OCI-LY1 (cell line): ENCODE results near the gene TOR2A.

Experiments
- H2AFZ ChIP-seq: fragments of 200-600 bp; sonication (generic), shearing (Covaris generic); 2 replicates; pipeline ENCODE4 v1.6.0; 2014; ENCODE audit warnings: antibody characterized with exemption, mild to moderate bottlenecking, low read length
- H3F3A ChIP-seq: fragments of 200-600 bp; sonication (generic), shearing (Covaris generic); 2 replicates; pipeline ENCODE4 v1.6.0; 2014; ENCODE audit warnings: mild to moderate bottlenecking, antibody characterized with exemption, low read length, moderate library complexity; ENCODE audit not compliant: insufficient read depth
- H3K27ac ChIP-seq: fragments of 200-600 bp; sonication (generic); 2 replicates; pipeline ENCODE4 v1.5.1; 2014; ENCODE audit warnings: low read length, mixed run types, mild to moderate bottlenecking, low read depth; ENCODE audit not compliant: poor library complexity, severe bottlenecking
- H3K27me3 ChIP-seq: fragments of 200-600 bp; sonication (generic); 2 replicates; pipeline ENCODE4 v1.6.0; 2014; ENCODE audit warnings: antibody characterized with exemption, mild to moderate bottlenecking, low read length, moderate library complexity; ENCODE audit not compliant: insufficient read depth
- H3K36me3 ChIP-seq: fragments of 200-600 bp; sonication (generic); 2 replicates; pipeline ENCODE4 v1.6.1; 2014; ENCODE audit warnings: mild to moderate bottlenecking, antibody characterized with exemption, low read length, moderate library complexity, mixed read lengths; ENCODE audit not compliant: insufficient read depth
- H3K4me1 ChIP-seq: fragments of 200-600 bp; sonication (generic); 2 replicates; pipeline ENCODE4 v1.5.1; 2014; ENCODE audit warnings: mild to moderate bottlenecking, low read length, moderate library complexity; ENCODE audit not compliant: insufficient read depth, severe bottlenecking
- H3K4me2 ChIP-seq: fragments of 200-600 bp; sonication (generic), shearing (Covaris generic); 2 replicates; pipeline ENCODE4 v1.6.1; 2014; ENCODE audit warnings: low read length
- H3K4me3 ChIP-seq: fragments of 200-600 bp; sonication (generic); 2 replicates; pipeline ENCODE4 v1.5.1; 2014; ENCODE audit warnings: low read length, low read depth, mild to moderate bottlenecking, mixed read lengths; ENCODE audit not compliant: poor library complexity, severe bottlenecking
- H3K79me2 ChIP-seq: fragments of 200-600 bp; shearing (Covaris generic); 2 replicates; pipeline ENCODE4 v1.6.1; 2016; ENCODE audit warnings: mixed run types, low read length, mixed read lengths; ENCODE audit not compliant: insufficient read depth
- H3K9ac ChIP-seq: fragments of 200-600 bp; sonication (generic), shearing (Covaris generic); 2 replicates; pipeline ENCODE4 v1.6.1; 2014; ENCODE audit warnings: mild to moderate bottlenecking, low read length, mixed read lengths
- H3K9me2 ChIP-seq: fragments of 200-600 bp; sonication (generic), shearing (Covaris generic); 2 replicates; pipeline ENCODE4 v1.6.1; 2014; ENCODE audit warnings: low read depth, mild to moderate bottlenecking, low read length, mixed read lengths
- H3K9me3 ChIP-seq: fragments of 200-600 bp; shearing (Covaris generic); 2 replicates; pipeline ENCODE4 v1.6.1; 2014; ENCODE audit warnings: low read length, mixed read lengths
- H4K20me1 ChIP-seq: fragments of 200-600 bp; sonication (generic), shearing (Covaris generic); 2 replicates; pipeline ENCODE4 v1.6.0; 2016; ENCODE audit warnings: mild to moderate bottlenecking, low read length; ENCODE audit not compliant: insufficient read depth
- EZH2 ChIP-seq: fragments of 200-600 bp; sonication (generic), shearing (Covaris generic); IDR thresholded peaks from 2 replicates; pipeline ENCODE4 v1.8.0; 2017; ENCODE audit warnings: borderline replicate concordance, mixed run types, mild to moderate bottlenecking, antibody characterized with exemption, low read length, moderate library complexity, mixed read lengths
- TF ChIP-seq, protein P1 (sequence below): fragments of 200-600 bp; sonication (generic), shearing (Covaris generic); IDR thresholded peaks from 2 replicates; pipeline ENCODE4 v1.5.1; 2017; ENCODE audit warnings: mild to moderate bottlenecking, antibody characterized with exemption, low read length, moderate library complexity, mixed read lengths

TOR2A gene

DNA sequence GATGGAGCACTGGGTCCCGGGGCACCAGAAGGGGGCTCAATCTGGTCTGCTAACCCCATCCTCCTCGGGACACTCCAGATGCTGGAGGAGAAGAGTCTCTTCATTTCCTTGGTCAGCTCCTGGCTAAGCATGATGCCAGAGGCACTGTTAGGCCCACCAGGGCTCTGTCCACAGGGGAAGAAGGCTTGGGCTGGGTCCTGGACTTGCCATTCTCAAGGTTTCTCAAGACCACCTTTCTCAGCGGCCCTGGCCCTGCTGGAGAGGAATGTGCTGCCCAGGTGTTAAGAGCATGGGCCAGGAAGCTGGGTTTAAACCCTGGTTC lies 35.5 kb upstream of the TOR2A start:
- H3K9ac ChIP-seq, result peak overlapping the region; percentile 53
- peak overlapping the region; percentile 69 for H3K27ac ChIP-seq

DNA sequence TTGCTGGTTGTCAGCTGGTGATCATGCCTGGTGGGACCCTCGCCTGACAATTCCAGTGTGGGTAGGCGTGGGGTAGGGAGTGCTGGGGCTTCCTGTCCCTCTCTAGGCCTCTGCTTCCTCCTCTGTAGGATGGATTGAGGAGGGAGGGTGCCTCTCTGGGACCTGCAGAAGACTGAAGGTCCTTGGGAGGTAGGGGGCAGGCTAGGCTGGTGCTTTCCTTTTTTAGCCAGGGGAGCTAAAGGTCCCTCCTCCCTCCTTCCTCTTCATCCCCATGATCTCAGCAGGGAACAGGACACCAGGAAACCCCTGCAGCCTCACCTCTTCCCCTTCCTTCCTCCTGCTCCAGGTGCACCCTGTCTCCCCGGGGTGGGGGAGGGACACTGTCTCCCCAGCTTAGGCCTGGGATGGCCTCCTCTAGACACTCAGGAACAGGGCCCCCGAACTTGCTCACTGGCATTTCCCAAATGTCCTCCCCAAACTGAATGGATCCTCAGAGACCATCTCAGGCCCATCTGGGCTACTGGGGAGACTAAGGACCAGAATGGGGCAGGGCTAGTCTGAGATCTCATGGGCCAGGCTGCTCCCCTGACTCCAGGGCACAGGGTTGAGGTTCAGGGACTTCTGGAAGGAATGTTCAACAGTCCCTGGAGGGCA lies 35.0 kb upstream of the TOR2A start:
- Histone ChIP-seq H2AFZ (no peak overlapping the region), H3K4me2 (peak overlapping the region; percentile 86)

More for the DNA sequence above, 35.5 kb upstream of the TOR2A start:
- no peak for TF ChIP-seq EZH2
- TF ChIP-seq, protein P1, sequence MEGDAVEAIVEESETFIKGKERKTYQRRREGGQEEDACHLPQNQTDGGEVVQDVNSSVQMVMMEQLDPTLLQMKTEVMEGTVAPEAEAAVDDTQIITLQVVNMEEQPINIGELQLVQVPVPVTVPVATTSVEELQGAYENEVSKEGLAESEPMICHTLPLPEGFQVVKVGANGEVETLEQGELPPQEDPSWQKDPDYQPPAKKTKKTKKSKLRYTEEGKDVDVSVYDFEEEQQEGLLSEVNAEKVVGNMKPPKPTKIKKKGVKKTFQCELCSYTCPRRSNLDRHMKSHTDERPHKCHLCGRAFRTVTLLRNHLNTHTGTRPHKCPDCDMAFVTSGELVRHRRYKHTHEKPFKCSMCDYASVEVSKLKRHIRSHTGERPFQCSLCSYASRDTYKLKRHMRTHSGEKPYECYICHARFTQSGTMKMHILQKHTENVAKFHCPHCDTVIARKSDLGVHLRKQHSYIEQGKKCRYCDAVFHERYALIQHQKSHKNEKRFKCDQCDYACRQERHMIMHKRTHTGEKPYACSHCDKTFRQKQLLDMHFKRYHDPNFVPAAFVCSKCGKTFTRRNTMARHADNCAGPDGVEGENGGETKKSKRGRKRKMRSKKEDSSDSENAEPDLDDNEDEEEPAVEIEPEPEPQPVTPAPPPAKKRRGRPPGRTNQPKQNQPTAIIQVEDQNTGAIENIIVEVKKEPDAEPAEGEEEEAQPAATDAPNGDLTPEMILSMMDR, result no peak
- H3K4me2 ChIP-seq, result peak overlapping the region; percentile 86
- H3K4me1 ChIP-seq, result peaks cover 56% of the 10 kb centered on the region
- no peaks in the 10 kb centered on the region for H4K20me1 ChIP-seq
- H2AFZ ChIP-seq, result no peak overlapping the region
- H3K79me2 ChIP-seq, result no peaks in the 10 kb centered on the region
- peak overlapping the region; percentile 64 for H3K4me3 ChIP-seq
- no peaks in the 10 kb centered on the region for H3F3A ChIP-seq
- H3K9me2 ChIP-seq, result no peaks in the 10 kb centered on the region
- no peaks in the 10 kb centered on the region for H3K36me3 ChIP-seq
- H3K27me3 ChIP-seq, result no peaks in the 10 kb centered on the region
- H3K9me3 ChIP-seq, result no peaks in the 10 kb centered on the region

DNA sequence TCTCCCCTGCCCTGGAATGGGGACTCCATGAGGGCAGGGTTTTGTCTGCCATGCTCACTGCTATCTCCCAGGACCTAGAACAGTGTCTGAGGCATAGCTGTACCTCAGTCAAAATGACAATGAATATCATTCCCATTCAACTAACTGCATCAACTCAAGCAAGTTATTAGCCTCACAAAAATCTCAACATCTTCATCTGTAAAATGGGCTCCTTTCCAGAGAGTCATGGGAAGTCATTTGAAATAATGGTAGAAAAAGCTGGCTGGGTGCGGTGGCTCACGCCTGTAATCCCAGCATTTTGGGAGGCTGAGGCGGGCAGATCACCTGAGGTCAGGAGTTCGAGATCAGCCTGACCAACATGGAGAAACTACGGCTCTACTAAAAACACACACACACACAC lies 34.0 kb upstream of the TOR2A start:
- Histone ChIP-seq H3K79me2 (no peaks in the 10 kb centered on the region), H3K36me3 (no peaks in the 10 kb centered on the region), H3K4me1 (peaks cover 52% of the 10 kb centered on the region), H3F3A (no peaks in the 10 kb centered on the region), H2AFZ (no peak overlapping the region), H3K27me3 (no peaks in the 10 kb centered on the region), H3K9me3 (no peaks in the 10 kb centered on the region), H3K4me3 (no peak overlapping the region), H3K27ac (peak overlapping the region; percentile 30), H3K9ac (no peak overlapping the region), H4K20me1 (no peaks in the 10 kb centered on the region), H3K9me2 (no peaks in the 10 kb centered on the region), H3K4me2 (no peak overlapping the region)
- TF ChIP-seq, protein P1, result no peak
- no peak for TF ChIP-seq EZH2

More for the DNA sequence above, 35.0 kb upstream of the TOR2A start:
- Histone ChIP-seq H4K20me1 (no peaks in the 10 kb centered on the region), H3K27ac (peak overlapping the region; percentile 69), H3F3A (no peaks in the 10 kb centered on the region), H3K79me2 (no peaks in the 10 kb centered on the region), H3K4me1 (peaks cover 54% of the 10 kb centered on the region), H3K9me3 (no peaks in the 10 kb centered on the region), H3K36me3 (no peaks in the 10 kb centered on the region), H3K9ac (peak overlapping the region; percentile 53; the same call in 1 of the 2 replicates), H3K27me3 (no peaks in the 10 kb centered on the region), H3K9me2 (no peaks in the 10 kb centered on the region), H3K4me3 (peak overlapping the region; percentile 64)
- TF ChIP-seq EZH2, result no peak
- TF ChIP-seq, protein P1, result peak; percentile 12; the same call in 1 of the 2 replicates
